NT2/D1 (cell line): ENCODE data around the gene LAG3.

Experiments
- SUZ12 ChIP-seq: IDR thresholded peaks from 2 replicates; pipeline ENCODE4 v1.6.1; 2011; ENCODE audit not compliant: insufficient read length, insufficient read depth; ENCODE audit errors: extremely low read depth
- YY1 ChIP-seq: IDR thresholded peaks from 2 replicates; pipeline ENCODE4 v1.6.1; 2011; ENCODE audit not compliant: insufficient read length, insufficient read depth
- ZNF274 ChIP-seq: IDR thresholded peaks from 2 replicates; pipeline ENCODE4 v1.6.1; 2011; ENCODE audit warnings: mild to moderate bottlenecking, low read depth, low read length

DNA sequence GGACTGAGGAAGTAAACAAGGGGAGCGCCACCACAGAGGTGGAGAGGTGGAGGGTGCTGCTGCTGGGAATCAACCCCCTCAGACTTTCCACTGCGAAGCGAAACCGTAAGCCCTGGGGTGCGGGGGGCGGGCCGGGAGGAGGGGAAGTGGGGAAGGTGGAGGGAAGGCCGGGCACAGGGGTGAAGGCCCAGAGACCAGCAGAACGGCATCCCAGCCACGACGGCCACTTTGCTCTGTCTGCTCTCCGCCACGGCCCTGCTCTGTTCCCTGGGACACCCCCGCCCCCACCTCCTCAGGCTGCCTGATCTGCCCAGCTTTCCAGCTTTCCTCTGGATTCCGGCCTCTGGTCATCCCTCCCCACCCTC is at the start of gene LAG3:
- TF ChIP-seq YY1 (no peak), ZNF274 (no peak), SUZ12 (no peak)
